OCI-LY7 (cell line): Measurements from ENCODE around the gene GNB1.

Experiments used
- EZH2phosphoT487 ChIP-seq: fragments of 200-600 bp; sonication (generic); IDR thresholded peaks from 2 replicates; pipeline ENCODE4 v1.6.1; 2018; ENCODE audit warnings: low read depth, borderline replicate concordance, mild to moderate bottlenecking, mixed run types, antibody characterized with exemption, low read length, moderate library complexity, mixed read lengths
- TF ChIP-seq, protein P1 (sequence below): fragments of 200-600 bp; sonication (generic); conservative IDR thresholded peaks from 2 replicates; pipeline ENCODE4 v1.5.1; 2014; ENCODE audit warnings: mild to moderate bottlenecking, antibody characterized with exemption, low read length, moderate library complexity, mixed read lengths

- TF ChIP-seq, protein P1, sequence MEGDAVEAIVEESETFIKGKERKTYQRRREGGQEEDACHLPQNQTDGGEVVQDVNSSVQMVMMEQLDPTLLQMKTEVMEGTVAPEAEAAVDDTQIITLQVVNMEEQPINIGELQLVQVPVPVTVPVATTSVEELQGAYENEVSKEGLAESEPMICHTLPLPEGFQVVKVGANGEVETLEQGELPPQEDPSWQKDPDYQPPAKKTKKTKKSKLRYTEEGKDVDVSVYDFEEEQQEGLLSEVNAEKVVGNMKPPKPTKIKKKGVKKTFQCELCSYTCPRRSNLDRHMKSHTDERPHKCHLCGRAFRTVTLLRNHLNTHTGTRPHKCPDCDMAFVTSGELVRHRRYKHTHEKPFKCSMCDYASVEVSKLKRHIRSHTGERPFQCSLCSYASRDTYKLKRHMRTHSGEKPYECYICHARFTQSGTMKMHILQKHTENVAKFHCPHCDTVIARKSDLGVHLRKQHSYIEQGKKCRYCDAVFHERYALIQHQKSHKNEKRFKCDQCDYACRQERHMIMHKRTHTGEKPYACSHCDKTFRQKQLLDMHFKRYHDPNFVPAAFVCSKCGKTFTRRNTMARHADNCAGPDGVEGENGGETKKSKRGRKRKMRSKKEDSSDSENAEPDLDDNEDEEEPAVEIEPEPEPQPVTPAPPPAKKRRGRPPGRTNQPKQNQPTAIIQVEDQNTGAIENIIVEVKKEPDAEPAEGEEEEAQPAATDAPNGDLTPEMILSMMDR: no peak
- no peak for TF ChIP-seq EZH2phosphoT487
Observed at GRCh38 chr1:1876335-1876930, 14.5 kb downstream of the GNB1 start.
